ENCODE measurements around the gene DIAPH2.

The DIAPH2 gene

GRCh38 chrX:97619499-97619898 is 934.9 kb downstream of the DIAPH2 start:
- no peak for DNase-seq

- no peak for DNase-seq
Measured at GRCh38 chrX:97622111-97622510, 937.5 kb downstream of the DIAPH2 start.

- DNase-seq: no peak
Measured at GRCh38 chrX:97628326-97628725, 943.7 kb downstream of the DIAPH2 start.

- no peak for DNase-seq
Measured at GRCh38 chrX:97628807-97629596, 944.4 kb downstream of the DIAPH2 start.

- DNase-seq: no peak
Measured at GRCh38 chrX:97629597-97629985, 944.9 kb downstream of the DIAPH2 start.

GRCh38 chrX:97633798-97634197 is 949.2 kb downstream of the DIAPH2 start:
- DNase-seq: no peak

GRCh38 chrX:97636473-97637140 is 952.0 kb downstream of the DIAPH2 start:
- no peak for DNase-seq

- DNase-seq: no peak
Measured at GRCh38 chrX:97637289-97637688, 952.6 kb downstream of the DIAPH2 start.

- DNase-seq: no peak
Measured at GRCh38 chrX:97638621-97639020, 954.0 kb downstream of the DIAPH2 start.

GRCh38 chrX:97639526-97639925 is 954.9 kb downstream of the DIAPH2 start:
- DNase-seq: no peak
